HUDEP-2 (cell line): ENCODE measurements around the gene RHOB.
A peak's percentile ranks its signal among the peaks of the same experiment; 100 is the strongest.
"Not testable (repeated sequence)": the region's sequence is repeated elsewhere in the genome, so short reads cannot be mapped to it uniquely, and the experiment has no call there.

ENCODE experiments used
- DNase-seq, 76 experiments: peaks; one replicate each; lab custom pipeline; 2025; ENCODE audit not compliant: unreplicated experiment in 76 of 76; lab: John Stamatoyannopoulos, UW

RHOB gene

DNA sequence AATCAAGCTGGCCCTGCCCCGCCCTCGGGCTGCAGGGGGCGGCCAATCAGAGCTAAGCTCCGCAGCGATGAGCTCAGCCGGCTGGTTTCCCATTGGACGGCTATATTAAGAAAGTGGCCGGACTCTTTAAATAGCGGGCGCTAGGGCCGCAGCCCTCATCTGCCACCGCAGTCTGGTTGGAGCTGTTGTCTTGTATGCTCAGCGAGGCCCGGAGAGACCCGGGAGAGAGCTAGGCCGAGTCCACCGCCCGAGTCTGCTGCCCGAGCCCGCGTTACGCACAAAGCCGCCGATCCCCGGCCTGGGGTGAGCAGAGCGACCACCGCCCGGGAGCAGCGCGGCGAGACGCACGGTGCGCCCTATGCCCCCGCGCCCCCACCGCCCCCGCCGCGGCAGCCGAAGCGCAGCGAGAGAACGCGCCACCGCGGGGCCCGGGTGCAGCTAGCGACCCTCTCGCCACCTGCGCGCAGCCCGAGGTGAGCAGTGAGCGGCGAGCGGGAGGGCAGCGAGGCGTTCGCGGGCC is at the start of gene RHOB:
Gene RHOB, plus strand, starts transcription at position 158 of the 520 bp plus-strand sequence. CDS start 392 bp downstream, outside the sequence.
- DNase-seq, result peak in 74 of 76 experiments; percentile 35 to 96 (median 90)

DNA sequence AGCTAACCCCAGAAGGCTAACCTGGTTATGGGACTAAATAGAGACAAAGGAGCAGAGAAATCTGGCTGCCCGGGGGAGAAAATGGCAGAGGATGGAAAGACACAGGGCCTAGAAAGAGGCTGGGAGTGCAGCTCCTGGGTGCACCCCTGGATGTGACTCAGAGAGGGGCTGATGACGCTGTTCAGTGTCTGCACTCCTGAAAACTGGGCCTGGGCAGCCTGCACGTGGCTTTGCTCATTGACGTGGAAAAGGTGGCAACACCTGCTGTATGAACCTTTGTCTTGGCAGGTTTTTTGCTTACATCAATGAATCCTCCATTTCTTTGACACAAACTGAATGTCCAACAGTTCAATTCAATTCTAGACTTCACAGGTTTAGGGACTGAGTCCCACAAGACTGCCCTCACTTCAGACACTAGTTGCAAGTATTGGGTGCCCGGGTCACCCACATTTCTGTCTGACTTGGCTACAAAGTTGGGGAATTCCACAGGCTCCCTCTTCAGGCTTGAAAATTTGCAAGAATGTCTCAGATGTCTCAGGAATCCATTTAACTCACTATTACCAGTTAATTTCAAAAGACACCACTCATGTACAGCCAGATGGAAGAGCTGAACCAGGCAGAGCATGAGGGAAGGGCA is 48.9 kb upstream of the RHOB start:
- no peak for DNase-seq

DNA sequence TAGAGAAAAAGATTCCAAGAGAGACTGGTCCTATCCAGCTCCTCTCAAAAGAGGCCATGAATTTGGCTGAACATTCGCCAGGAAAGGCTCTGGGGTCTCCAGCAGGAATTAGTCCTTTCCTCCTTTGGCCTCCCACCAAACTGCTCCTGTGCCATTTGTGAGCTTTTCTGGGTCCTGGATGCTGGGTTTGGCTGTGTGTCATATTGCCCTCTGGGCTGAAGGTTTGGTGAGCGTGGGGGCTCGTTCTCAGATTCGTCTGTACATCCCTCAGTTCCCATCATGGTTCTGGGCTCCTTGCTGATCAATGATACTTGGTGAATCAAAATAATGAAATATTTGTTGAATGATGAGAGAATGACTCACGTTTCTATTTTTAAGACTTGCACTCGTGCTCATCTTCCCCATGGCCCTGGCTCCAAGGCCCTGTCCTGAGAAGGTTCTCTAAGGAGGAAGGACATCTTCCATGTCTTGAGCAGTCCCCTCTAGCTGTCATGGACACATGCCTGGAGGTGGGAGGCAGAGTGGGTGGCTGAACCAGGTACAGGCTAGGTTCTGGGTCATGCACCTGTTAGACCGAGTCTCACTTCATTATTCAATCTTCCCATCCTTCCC is 47.8 kb upstream of the RHOB start:
- no peak for DNase-seq

DNA sequence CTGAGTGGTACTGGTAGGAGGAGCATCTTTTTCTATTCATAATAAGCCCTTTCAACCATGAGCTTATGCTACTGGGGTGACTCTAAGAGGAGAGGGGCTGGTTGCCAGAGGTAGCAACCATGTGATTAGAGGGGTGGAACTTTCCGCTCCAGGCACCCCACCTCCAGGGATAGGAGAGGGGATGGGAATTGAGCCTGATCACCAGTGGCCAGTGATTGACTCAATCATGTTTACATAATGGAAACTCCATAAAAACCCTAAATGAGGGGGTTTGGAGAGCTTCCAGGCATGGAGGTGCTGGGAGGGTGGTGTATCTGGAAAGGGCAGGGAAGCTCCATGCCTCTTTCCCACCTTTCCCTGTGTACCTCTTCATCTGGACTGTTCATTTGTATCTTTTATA is 46.6 kb upstream of the RHOB start:
- DNase-seq, result no peak

DNA sequence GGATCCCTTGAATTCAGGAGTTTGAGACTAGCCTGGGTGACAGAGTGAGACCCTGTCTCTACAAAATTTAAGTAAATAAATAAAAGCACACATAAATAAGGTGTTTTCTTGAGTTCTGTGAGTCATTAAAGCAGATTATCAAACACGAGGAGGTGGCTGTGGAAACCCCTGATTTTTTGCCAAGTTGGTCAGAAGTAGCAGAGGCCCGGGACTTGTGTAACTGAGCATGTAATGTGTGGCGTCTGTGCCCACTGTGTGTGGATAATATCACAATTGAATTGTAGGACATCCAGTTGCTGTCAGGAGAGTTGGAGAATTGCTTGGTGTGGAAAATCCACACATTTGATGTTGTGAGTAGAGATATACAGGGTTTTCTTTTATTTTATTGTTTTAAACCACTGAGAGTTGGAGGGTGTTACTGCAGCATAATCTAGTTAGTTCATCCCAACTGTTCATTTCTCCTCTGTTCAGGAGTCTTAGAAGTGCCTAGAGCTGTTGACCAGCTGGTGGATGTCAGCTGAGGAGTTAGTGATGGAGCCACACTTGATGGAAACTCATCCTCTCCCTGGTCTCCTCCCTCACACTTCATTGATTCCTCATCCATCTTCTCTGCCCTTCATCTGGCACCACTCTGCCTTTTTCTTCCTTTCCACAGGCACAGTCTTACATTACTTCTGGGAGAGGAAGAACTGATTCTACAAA is 45.9 kb upstream of the RHOB start:
- no peak for DNase-seq

DNA sequence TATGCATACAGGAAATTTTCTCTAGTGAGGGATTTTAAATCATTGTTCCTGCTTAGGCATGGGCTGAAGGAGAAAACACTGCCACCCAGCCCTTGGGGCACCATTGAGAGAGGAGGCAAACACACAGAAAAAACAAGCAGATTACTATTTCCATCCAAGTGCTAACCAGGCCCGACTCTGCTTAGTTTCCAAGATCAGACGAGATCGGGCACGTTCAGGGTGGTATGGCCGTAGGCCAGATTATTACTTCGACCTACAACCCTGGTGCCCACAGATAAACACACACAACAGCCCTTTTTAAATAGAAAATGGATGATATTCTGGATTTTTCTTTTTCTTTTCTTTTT is 45.4 kb upstream of the RHOB start:
- DNase-seq, result no peak

DNA sequence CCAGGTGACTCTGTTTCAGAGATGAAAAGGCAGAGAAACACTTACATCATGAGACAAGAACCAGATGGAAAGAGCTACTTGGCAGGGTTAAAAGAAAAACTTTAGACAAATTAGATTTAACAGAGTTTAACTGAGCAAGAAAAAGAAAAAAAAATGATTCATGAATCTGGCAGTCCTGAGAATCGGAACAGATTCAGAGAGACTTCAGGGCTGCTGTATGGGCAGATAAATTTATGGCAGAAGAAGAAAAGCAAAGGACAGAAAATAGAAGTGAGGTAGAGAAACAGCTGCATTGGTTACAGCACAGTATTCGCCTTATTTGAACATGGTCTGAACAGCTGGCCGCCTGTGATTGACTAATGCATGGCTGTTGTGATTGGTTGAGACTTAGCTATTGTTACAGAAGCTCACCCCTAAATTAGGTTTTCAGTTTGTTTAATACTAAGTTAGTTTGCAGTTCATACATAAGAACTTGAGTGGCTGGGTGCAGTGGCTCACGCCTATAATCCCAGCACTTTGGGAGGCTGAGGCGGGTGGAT is 43.0 kb upstream of the RHOB start:
- no peak for DNase-seq

DNA sequence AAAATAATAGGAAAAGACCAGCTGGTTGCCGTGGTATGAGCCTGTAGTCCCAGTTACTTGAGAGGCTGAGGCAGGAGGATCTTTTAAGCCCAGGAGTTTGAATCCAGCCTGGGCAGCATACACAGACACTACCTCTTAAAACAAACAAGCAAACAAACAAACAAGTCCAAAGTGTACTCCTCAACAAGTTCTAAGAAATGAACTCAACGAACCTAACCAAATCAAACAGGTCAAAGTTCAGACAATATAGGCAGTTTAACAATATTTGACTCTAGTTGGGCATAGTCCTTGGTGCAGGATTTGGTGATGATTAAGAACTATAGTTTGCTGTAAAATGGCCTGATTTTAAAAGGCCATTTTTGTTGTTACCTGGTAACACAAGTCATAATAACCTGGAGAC is 41.9 kb upstream of the RHOB start:
- no peak for DNase-seq

DNA sequence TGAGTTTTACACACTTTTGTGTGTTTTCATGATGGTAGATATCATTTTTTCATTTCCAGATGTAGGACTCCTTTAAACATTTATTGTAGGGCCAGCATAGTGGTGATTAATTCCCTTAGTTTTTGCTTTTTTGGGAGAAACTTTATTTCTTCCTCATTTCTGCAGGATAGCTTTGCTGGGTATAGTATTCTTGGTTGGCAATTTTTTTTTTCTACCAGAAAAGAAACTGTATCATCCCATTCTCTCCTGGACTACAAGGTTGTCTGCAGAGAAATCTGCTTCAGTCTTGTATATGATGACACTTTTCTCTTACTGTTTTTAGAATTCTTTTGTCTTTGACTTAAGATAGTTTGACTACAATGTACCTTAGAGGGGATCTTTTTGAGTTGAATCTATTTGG is 37.8 kb upstream of the RHOB start:
- no peak for DNase-seq

DNA sequence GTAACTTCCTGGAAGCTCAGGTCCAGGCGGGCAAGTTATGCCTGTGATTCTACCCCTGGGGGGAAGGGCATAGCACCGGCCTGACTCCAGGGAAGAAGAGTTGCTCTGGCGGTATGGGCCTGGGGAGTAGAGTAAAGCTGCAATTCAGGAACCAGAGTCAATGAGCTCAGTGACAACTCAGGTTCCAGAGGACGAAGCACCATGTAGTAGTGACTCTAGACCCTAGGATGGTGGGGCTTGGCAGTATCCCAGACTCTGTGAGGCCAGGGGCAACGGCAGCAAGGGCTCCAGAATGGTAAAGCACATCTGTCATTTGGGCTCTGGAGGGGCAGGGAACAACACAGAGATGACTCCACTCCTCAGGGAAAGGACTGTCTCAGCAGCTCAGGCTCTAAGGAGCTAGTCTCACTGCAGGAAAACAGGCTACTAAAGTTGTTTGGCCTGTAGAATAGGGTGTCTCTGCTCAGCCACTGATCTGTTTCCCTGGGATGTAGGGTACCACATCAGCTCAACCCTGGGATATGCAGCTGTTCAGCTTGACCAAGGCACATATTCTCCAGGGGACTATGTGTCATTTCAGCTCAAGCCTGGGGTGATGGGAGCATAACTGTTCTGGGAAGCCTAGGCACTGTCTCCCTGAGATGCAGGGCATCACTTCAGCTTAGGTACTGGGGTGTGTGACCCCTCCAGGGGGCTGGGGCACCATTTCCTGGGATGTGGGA is 36.2 kb upstream of the RHOB start:
- no peak for DNase-seq

DNA sequence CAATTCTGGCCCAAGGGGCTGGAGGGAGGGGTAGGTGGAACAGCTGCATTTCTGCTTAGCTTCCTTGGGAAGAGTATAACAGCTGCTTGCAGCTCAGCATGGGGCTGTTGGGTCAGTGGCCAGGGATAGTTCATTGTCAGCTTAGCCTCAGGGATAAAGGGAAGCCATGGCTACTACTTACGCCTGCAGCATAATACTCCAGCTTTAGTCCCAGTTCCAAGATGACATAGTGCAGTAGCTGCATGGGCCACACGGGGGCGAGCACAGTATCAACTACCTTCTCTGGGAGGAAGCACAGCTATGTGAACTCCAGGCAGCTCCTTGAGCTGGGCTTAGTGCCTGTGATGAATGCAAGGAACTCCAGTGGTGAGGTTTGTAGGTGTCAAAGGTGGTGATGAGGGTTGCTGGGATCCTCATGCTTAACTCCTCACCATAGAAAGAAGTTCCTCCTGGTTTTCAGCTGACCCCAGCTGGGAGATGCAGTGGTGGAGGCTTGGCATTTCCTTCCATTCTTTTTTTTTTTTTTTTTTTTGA is 35.4 kb upstream of the RHOB start:
- peak in 68 of 76 experiments; percentile 9 to 83 (median 54) for DNase-seq

DNA sequence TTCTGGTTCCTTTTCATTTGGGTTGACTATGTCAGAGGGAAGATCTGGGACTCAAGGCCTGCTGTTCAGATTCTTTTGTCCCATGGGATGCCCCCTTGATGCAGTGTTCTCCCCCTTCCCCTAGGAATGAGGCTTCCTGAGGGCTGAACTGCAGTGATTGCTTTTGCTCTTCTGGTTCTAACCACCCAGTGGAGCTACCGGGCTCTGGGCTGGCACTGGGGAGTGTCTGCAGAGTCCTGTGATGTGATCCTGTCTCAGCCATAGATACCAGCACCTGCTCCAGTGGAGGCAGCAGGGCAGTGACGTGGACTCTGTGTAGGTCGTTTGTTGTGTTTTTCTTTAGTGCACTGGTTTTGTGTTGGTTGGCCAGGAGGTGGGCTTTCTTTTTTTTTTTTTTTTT is 32.1 kb upstream of the RHOB start:
- no peak for DNase-seq

DNA sequence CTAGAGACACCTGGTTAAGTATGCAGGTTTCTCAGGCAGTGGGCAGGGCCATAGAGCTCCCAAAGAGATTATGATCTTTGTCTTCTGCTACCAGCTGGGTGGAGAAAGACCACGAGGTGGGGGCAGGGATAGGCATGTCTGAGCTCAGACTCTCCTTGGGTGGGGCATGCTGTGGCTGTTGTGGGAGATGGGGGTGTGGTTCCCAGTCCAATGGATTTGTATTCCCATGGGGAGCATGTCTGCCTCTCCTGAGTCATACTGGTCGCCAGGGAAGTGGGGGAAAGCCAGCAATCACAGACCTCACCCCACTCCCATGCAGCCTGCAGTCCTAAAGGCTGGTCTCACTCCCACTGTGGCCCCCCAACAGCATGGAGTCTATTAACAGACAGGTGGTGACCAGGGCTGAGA is 31.4 kb upstream of the RHOB start:
- DNase-seq, result peak in 7 of 76 experiments; percentile 9 to 24 (median 20)

DNA sequence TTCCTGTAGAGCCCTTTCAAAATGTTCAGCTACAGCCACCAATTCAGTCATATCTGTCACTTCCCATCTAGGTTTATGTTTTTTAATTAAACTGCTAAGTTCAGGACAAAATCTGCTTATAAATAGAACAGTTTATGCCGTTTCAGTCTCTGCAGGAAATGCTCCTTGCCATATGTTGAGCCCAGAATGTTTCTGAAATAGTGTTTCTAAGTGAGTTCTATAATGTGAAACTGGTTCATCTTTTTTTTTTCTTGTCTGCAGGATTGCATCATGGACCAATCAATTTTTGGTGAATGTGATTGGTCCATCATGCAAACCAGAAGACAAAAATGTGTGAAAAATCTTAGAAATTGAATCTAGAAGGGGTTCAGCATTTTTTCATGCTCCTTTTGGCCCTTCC is 30.2 kb upstream of the RHOB start:
- no peak for DNase-seq

DNA sequence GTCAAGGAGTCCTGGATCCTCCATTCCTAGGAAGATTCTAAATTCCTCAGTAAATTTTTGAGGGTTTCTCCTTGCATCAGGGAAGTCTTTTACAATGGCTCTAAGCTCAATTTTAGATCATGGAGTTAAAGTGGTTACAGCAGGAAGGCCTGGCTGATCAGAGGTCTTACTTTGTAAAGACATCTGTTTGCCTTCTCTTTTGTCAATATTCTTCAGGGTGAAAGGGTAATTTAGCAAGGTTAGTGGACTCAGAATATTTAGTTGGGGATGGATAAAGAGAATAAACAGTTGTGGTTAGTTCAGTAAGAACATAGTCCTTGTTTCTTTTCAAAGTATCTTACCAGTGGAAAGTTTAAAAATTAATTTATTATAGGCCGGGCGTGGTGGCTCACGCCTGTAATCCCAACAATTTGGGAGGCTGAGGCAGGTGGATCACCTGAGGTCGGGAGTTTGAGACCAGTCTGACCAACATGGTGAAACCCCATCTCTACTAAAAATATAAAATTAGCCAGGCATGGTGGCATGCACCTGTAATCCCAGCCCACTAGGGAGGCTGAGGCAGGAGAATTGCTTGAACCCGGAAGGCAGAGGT is 29.5 kb upstream of the RHOB start:
- not testable (repeated sequence) for DNase-seq

DNA sequence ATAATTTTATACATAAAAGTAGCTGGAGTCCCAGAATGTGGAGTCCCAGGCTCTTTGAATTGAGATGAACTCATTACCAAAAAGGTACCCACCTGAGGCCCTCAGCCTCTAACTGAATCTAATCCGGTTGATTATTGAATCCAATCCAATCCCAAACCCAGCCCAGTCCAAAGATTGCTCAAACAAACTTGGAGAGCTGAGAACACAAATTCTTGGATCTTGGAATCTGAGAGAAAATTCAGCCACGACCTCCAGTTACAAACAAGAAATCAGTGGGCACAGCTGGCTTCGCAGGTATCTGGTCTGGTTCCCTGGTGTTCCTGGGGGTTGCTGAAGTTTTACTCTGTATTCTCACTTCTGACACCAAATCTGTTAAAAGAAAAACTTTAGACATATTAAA is 28.4 kb upstream of the RHOB start:
- no peak for DNase-seq

DNA sequence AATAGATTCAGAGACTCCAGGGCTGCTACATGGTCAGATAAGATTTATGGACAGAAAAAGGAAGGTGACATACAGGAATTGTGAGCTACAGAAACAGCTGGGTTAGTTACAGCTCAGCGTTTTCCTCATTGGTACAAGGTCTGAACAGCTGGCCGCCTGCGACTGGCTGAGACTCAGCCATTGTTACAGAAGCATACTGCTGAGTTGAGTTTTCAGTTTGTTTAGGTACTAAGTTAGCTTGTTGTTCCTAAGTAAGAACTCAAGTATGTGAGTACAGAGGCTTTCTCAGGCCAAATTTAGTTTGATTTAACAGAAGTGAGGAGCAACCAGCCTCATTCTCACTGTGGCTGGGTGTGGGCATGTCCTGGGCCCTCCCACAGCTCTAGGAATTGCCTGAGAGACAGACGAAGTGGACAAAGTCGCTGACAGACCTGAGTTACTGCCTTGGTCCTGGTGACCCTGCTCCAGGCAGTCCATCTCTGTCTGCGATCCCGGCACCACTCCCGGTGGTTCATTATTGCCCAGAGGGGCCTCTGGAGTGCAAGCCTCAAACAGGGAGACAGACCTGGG is 27.8 kb upstream of the RHOB start:
- no peak for DNase-seq

DNA sequence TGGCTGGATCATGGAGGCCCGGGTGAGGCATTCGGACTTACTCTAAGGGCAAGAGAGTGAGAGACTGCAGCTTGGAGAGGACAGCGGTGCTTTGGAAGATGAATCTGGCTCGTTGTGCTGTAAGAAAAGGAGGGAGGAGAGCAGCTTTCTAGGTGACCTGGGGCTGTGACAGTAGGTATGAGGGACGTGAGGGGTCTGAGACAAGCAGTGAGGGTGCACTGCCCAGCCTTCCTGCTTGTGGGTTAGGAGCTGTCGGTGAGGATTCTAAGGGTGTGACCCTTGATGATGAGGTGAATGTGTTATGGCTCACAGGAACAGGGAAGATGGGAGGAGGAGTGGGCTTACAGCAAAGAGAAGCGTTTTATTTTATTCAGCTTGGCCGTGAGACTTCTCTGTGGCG is 27.1 kb upstream of the RHOB start:
- DNase-seq, result no peak

DNA sequence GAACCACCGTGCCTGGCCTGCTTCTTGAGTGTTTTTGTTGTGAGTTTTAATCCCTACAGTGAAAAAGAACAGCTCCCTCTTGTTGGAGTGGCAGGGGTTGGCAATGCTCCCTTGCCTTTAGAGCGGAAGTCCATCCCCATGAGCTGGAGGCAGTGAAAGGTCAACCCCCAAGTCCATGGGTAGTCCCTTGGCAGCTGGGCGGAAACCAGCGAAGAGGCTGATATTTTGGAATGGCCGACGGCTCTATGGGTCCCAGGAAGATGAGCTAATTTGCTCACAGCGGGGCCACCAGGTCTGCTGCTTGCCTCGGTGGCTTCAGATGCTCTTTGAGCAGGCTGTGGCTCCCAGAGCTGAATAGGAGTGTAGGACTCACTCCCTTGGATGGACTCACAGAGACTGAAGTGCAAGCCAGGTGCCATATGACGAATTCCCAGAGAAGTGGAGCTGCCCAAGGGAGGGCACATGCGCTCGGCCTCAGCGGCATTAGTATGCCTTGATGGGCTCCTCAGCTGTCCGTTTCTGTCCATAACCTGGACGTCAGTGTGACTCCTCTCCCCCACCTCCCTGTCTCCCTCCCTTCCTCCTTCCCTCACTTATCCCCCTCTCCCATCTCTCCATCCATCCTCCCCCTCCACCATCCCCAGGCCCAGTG is 25.4 kb upstream of the RHOB start:
- DNase-seq, result no peak

DNA sequence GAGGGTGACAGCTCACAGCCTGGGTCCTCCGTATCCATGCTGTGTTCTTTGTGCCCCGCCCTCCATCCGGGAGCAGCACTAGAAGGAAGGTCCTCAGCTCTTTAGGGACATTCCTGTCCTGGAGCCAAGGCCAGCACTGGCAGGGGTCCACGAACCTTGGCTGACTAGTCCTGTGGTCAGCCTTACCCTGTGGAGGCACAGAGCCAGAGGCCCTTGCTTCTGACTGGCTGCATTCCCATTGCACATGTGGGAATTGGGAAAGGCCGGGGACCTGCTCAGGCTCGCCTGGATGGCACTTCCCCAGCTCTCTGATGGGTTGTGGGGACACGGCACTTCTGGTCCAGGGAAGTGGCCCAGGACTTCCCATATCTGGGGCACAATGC is 24.9 kb upstream of the RHOB start:
- no peak for DNase-seq
